Activated T-helper 2 cell treated with anti-CD3 and anti-CD28 coated beads, Interferon-gamma antibody, Interleukin-2, Interleukin-4, amounts not matched to agents 10 μg/mL and 5 μg/mL and 100 μg/mL, durations not matched to agents 14 hours and 24 hours and 36 hours (primary cell): ENCODE results near the gene BEAN1. TPM values are rescaled to one million over a fixed set of nuclear protein-coding genes. Genes with fewer than 3 reads are reported as not detected.
A peak's percentile ranks its signal among the peaks of the same experiment; 100 is the strongest.

Experiments used
- DNase-seq: peaks from one replicate; pipeline ENCODE4 v3.0.0; 2021; ENCODE audit warnings: low spot score
- H3K27ac Mint-ChIP-seq: one replicate; pipeline ENCODE4 v1.8.0; 2021; ENCODE audit warnings: mixed read lengths
- H3K27me3 Mint-ChIP-seq: one replicate; pipeline ENCODE4 v1.8.0; 2021; ENCODE audit warnings: low read depth, mixed read lengths
- H3K36me3 Mint-ChIP-seq: one replicate; pipeline ENCODE4 v1.8.0; 2021; ENCODE audit warnings: low read depth, mixed read lengths
- H3K4me1 Mint-ChIP-seq: one replicate; pipeline ENCODE4 v1.8.0; 2021; ENCODE audit warnings: low read depth, mixed read lengths
- H3K4me3 Mint-ChIP-seq: one replicate; pipeline ENCODE4 v1.8.0; 2021; ENCODE audit warnings: low read depth, mild to moderate bottlenecking, moderate library complexity, mixed read lengths
- H3K9me3 Mint-ChIP-seq: one replicate; pipeline ENCODE4 v1.8.0; 2021; ENCODE audit warnings: mixed read lengths
- intact Hi-C: fragments of 100-400 bp; cut with micrococcal nuclease; formaldehyde crosslinking; loops from one replicate; pipeline ENCODE4 v1.15.1; 2023
- total RNA-seq: library from RNA; stranded (reverse); gene quantifications from 2 replicates; pipeline ENCODE4 v1.2.3, GENCODE V29; 2022

Gene BEAN1
- total RNA-seq, 1 donor from 2014 or later: not detected

GRCh38 chr16:66529475-66529874, 102.4 kb downstream of the BEAN1 start:
- intact Hi-C loops: loop anchor here (10.0 kb wide), 1 partner anchor 345 kb away; no protein-coding TSS in a partner anchor
- H3K27ac Mint-ChIP-seq: peak overlapping the region; percentile 52
- H3K9me3 Mint-ChIP-seq: no peaks in the 10 kb centered on the region

More at GRCh38 chr16:66529475-66529874, 102.4 kb downstream of the BEAN1 start:
- Mint-ChIP-seq H3K4me3 (no peak overlapping the region), H3K27me3 (no peaks in the 10 kb centered on the region), H3K4me1 (peaks cover 27% of the 10 kb centered on the region), H3K36me3 (peaks cover 17% of the 10 kb centered on the region)
- DNase-seq: no peak

Other genes starting within 250 kb of the BEAN1 start
- gene CDH5, start 60.6 kb upstream of the BEAN1 start, total RNA-seq: not detected in 2 replicates
- gene TK2, start 122.8 kb downstream of the BEAN1 start, total RNA-seq: 5.9 and 7.3 TPM in 2 replicates
- 102 and 110 TPM in 2 replicates for gene CKLF, start 125.3 kb downstream of the BEAN1 start, total RNA-seq
- 9.1 and 10.7 TPM in 2 replicates for gene CMTM1, start 139.1 kb downstream of the BEAN1 start, total RNA-seq
- gene CMTM2, start 152.2 kb downstream of the BEAN1 start, total RNA-seq: 0.30 and 0.53 TPM in 2 replicates
- gene CMTM3, start 177.4 kb downstream of the BEAN1 start, total RNA-seq: 90.6 and 96.4 TPM in 2 replicates